Endodermal cell (in vitro differentiated cells): Measurements from ENCODE around the gene WBP1L. TPM values are rescaled to one million over a fixed set of nuclear protein-coding genes. Genes with fewer than 3 reads are reported as not detected.
A peak's percentile ranks its signal among the peaks of the same experiment; 100 is the strongest.
"Not testable (repeated sequence)": the region's sequence is repeated elsewhere in the genome, so short reads cannot be mapped to it uniquely, and the experiment has no call there.

ENCODE experiments used
- DNase-seq: peaks from one replicate; pipeline ENCODE4 v3.0.0-alpha.2; 2017
- H3K27ac ChIP-seq: 2 replicates; pipeline ENCODE4 v1.5.1; 2013; ENCODE audit warnings: mild to moderate bottlenecking, low read depth, low read length, moderate library complexity
- H3K27me3 ChIP-seq: 2 replicates; pipeline ENCODE4 v1.6.1; 2013; ENCODE audit warnings: mild to moderate bottlenecking, low read length, moderate library complexity; ENCODE audit not compliant: insufficient read depth, control insufficient read depth, poor library complexity, severe bottlenecking
- H3K36me3 ChIP-seq: 2 replicates; pipeline ENCODE4 v1.7.0; 2013; ENCODE audit warnings: mild to moderate bottlenecking, low read length, moderate library complexity; ENCODE audit not compliant: control insufficient read depth, insufficient read depth
- H3K4me1 ChIP-seq: one replicate; pipeline ENCODE4 v1.7.0; 2013; ENCODE audit warnings: low read length; ENCODE audit not compliant: control insufficient read depth, insufficient read depth
- H3K4me3 ChIP-seq: 2 replicates; pipeline ENCODE4 v1.5.1; 2013; ENCODE audit warnings: mild to moderate bottlenecking, low read length, moderate library complexity
- H3K9ac ChIP-seq: 2 replicates; pipeline ENCODE4 v1.6.1; 2013; ENCODE audit warnings: mild to moderate bottlenecking, low read length, moderate library complexity; ENCODE audit not compliant: poor library complexity, severe bottlenecking; ENCODE audit errors: extremely low read depth
- H3K9me3 ChIP-seq: 2 replicates; pipeline ENCODE4 v1.6.1; 2013; ENCODE audit warnings: mild to moderate bottlenecking, low read length, moderate library complexity; ENCODE audit not compliant: control insufficient read depth
- H3K27ac Mint-ChIP-seq: 2 replicates; pipeline ENCODE4 v1.8.0; 2020; ENCODE audit warnings: mixed read lengths
- H3K27me3 Mint-ChIP-seq: 2 replicates; pipeline ENCODE4 v1.8.0; 2021; ENCODE audit warnings: mild to moderate bottlenecking, mixed read lengths; ENCODE audit not compliant: insufficient read depth
- H3K36me3 Mint-ChIP-seq: 2 replicates; pipeline ENCODE4 v1.8.0; 2020; ENCODE audit warnings: low read depth, mixed read lengths
- H3K4me1 Mint-ChIP-seq: 2 replicates; pipeline ENCODE4 v1.8.0; 2020; ENCODE audit warnings: mixed read lengths
- H3K4me3 Mint-ChIP-seq: 2 replicates; pipeline ENCODE4 v1.8.0; 2020; ENCODE audit warnings: mild to moderate bottlenecking, moderate library complexity, mixed read lengths
- H3K9me3 Mint-ChIP-seq: 2 replicates; pipeline ENCODE4 v1.8.0; 2020; ENCODE audit warnings: mild to moderate bottlenecking, mixed read lengths
- WGBS, 2 experiments: methylation state at CpG; one replicate each; pipeline versions ENCODE4 v1.1.5 to v1.1.7; 2013; ENCODE audit warnings: missing lambda C conversion rate in 2 of 2, mixed read lengths in 1 of 2; ENCODE audit not compliant: insufficient coverage in 1 of 2, insufficient read length in 1 of 2; 5-methylcytosine and 5-hydroxymethylcytosine counted together
- total RNA-seq, 2 donors: library from RNA; stranded (reverse); fragmentation: NEBNext Ultra II Directional in 1 of 2; extraction: Animal tissue kit (Norgen Biotek cat#: 25700) in 1 of 2; gene quantifications; 2 replicates in 1 of 2; 3 replicates in 1 of 2; pipeline ENCODE4 v1.2.1, GENCODE V29; 2021
- TF ChIP-seq, protein P1 (sequence below): fragments of 200-600 bp; sonication (generic); conservative IDR thresholded peaks from 2 replicates; pipeline ENCODE4 v1.5.0; 2021; ENCODE audit warnings: antibody characterized with exemption, mild to moderate bottlenecking

The WBP1L gene
- total RNA-seq, 2 donors from 2014 or later = 23.5 to 25.8 TPM

- H3K9me3 ChIP-seq = no peaks in the 10 kb centered on the region
- TF ChIP-seq, protein P1, sequence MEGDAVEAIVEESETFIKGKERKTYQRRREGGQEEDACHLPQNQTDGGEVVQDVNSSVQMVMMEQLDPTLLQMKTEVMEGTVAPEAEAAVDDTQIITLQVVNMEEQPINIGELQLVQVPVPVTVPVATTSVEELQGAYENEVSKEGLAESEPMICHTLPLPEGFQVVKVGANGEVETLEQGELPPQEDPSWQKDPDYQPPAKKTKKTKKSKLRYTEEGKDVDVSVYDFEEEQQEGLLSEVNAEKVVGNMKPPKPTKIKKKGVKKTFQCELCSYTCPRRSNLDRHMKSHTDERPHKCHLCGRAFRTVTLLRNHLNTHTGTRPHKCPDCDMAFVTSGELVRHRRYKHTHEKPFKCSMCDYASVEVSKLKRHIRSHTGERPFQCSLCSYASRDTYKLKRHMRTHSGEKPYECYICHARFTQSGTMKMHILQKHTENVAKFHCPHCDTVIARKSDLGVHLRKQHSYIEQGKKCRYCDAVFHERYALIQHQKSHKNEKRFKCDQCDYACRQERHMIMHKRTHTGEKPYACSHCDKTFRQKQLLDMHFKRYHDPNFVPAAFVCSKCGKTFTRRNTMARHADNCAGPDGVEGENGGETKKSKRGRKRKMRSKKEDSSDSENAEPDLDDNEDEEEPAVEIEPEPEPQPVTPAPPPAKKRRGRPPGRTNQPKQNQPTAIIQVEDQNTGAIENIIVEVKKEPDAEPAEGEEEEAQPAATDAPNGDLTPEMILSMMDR = no peak
- no peaks in the 10 kb centered on the region for H3K4me1 ChIP-seq
- DNase-seq = no peak
- H3K9me3 Mint-ChIP-seq = peaks cover 17% of the 10 kb centered on the region
- 85 to 93% methylated on average over 8 to 9 of the region's 9 CpGs for WGBS, 2 experiments
- H3K27me3 Mint-ChIP-seq = no peaks in the 10 kb centered on the region
- no peak overlapping the region for H3K4me3 Mint-ChIP-seq
- H3K9ac ChIP-seq = no peak overlapping the region
- no peaks in the 10 kb centered on the region for H3K36me3 ChIP-seq
- no peak overlapping the region for H3K27ac ChIP-seq
- no peaks in the 10 kb centered on the region for H3K27me3 ChIP-seq
- no peaks in the 10 kb centered on the region for H3K36me3 Mint-ChIP-seq
- H3K27ac Mint-ChIP-seq = no peak overlapping the region
- H3K4me3 ChIP-seq = no peak overlapping the region
- H3K4me1 Mint-ChIP-seq = no peaks in the 10 kb centered on the region
Observed at GRCh38 chr10:102850025-102850518, 106.3 kb downstream of the WBP1L start.

DNA sequence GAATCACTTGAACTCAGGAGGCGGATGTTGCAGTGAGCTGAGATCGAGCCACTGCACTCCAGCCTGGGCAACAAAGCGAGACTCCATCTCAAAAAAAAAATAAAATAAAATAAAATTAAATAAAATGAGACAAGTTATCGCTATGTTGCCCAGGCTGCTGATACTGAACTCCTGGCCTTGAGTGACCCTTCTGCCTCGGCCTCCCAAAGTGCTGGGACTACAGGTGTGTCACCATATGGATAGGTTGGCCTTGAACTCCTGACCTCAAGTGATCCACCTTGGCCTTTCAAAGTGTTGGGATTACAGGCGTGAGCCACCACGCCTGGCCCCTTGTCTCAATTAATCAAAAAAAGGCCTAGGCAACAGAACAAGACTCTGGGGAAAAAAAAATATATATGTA lies 109.5 kb downstream of the WBP1L start:
- H3K9me3 ChIP-seq, H3K4me3 Mint-ChIP-seq, H3K9ac ChIP-seq, DNase-seq, H3K4me1 Mint-ChIP-seq, H3K27me3 Mint-ChIP-seq, H3K36me3 Mint-ChIP-seq, H3K36me3 ChIP-seq, H3K27ac ChIP-seq, H3K27ac Mint-ChIP-seq, H3K9me3 Mint-ChIP-seq, H3K27me3 ChIP-seq, H3K4me3 ChIP-seq, H3K4me1 ChIP-seq: not testable (repeated sequence)
- 94 to 100% methylated on average over 1 to 6 of the region's 7 CpGs for WGBS, 2 experiments

DNA sequence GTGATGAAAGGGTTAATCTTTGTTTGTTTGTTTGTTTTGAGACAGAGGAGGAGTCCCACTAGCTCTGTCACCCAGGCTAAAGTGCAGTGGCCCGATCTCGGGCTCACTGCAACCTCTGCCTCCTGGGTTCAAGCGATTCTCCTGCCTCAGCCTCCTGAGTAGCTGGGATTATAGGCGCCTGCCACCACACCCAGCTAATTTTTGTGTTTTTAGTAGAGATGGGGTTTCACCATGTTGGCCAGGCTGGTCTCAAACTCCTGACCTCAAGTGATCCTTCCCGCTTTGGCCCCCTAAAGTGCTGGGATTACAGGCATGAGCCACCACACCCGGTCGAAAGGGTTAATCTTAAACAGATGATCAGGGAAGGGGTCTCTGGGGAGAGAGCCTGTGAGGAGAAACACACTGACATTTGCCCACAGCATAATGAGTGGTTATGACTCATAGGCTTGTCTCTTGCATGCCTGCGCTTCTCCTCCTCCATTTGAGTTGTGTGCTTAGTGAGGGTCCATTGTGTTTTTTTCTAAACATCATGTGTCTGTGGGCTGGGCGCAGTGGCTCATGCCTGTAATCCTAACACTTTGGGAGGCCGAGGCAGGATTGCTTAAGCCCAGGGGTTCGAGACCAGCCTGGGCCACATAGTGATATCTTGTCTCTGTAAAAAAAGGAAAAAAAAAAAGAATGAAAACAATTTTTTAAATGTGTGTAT lies 112.1 kb downstream of the WBP1L start:
- H3K4me3 Mint-ChIP-seq, H3K9ac ChIP-seq, H3K27ac ChIP-seq, H3K9me3 ChIP-seq, H3K4me3 ChIP-seq, H3K27me3 Mint-ChIP-seq, H3K36me3 ChIP-seq, H3K9me3 Mint-ChIP-seq, H3K4me1 ChIP-seq, H3K27me3 ChIP-seq, H3K4me1 Mint-ChIP-seq, H3K36me3 Mint-ChIP-seq: not testable (repeated sequence)
- DNase-seq = peak; percentile 64
- peak overlapping the region; percentile 58 for H3K27ac Mint-ChIP-seq
- WGBS, 2 experiments = 74 to 78% methylated on average over 8 to 10 of the region's 11 CpGs

- no peaks in the 10 kb centered on the region for H3K27me3 Mint-ChIP-seq
- no peak for DNase-seq
- no peak overlapping the region for H3K27ac ChIP-seq
- H3K27ac Mint-ChIP-seq = peak overlapping the region; percentile 30
- no peaks in the 10 kb centered on the region for H3K36me3 Mint-ChIP-seq
- H3K9me3 ChIP-seq = no peaks in the 10 kb centered on the region
- H3K9me3 Mint-ChIP-seq = no peaks in the 10 kb centered on the region
- 83 to 94% methylated on average over 1 to 2 of the region's 3 CpGs for WGBS, 2 experiments
- no peak overlapping the region for H3K9ac ChIP-seq
- H3K4me1 Mint-ChIP-seq = peaks cover 4% of the 10 kb centered on the region
- H3K36me3 ChIP-seq = no peaks in the 10 kb centered on the region
- H3K4me3 Mint-ChIP-seq = no peak overlapping the region
- TF ChIP-seq, protein P1 = no peak
- H3K4me1 ChIP-seq = no peaks in the 10 kb centered on the region
- H3K27me3 ChIP-seq = no peaks in the 10 kb centered on the region
- no peak overlapping the region for H3K4me3 ChIP-seq
Observed at GRCh38 chr10:102856758-102857424, 113.1 kb downstream of the WBP1L start.
